HCT116 (cell line): ENCODE measurements around the gene PYGL.

Source experiments
- EZH2 ChIP-seq: fragments of 200-600 bp; sonication (generic); IDR thresholded peaks from 2 replicates; pipeline ENCODE4 v1.6.1; 2017; ENCODE audit warnings: antibody characterized with exemption, mixed run types
- EZH2phosphoT487 ChIP-seq: fragments of 200-600 bp; IDR thresholded peaks from 2 replicates; pipeline ENCODE4 v1.6.1; 2018; ENCODE audit warnings: antibody characterized with exemption, borderline replicate concordance
- POLR2A ChIP-seq: IDR thresholded peaks from 2 replicates; pipeline ENCODE4 v1.7.0; 2011; ENCODE audit warnings: borderline replicate concordance; ENCODE audit not compliant: insufficient read depth, insufficient read length; ENCODE audit errors: extremely low read depth
- RAD21 ChIP-seq: IDR thresholded peaks from 2 replicates; pipeline ENCODE4 v1.6.1; 2012; ENCODE audit warnings: low read depth, mild to moderate bottlenecking
- SIN3A ChIP-seq: IDR thresholded peaks from 2 replicates; pipeline ENCODE4 v1.6.1; 2012; ENCODE audit warnings: low read depth
- TCF7L2 ChIP-seq: IDR thresholded peaks from 2 replicates; pipeline ENCODE4 v1.7.0; 2011; ENCODE audit warnings: borderline replicate concordance, inconsistent platforms; ENCODE audit not compliant: insufficient read depth, insufficient read length; ENCODE audit errors: extremely low read depth
- ZFX ChIP-seq: fragments of 450-650 bp; IDR thresholded peaks from 2 replicates; pipeline ENCODE4 v1.6.1; 2017
- TF ChIP-seq, protein P1 (sequence below), 3 experiments: fragments of 200-600 bp in 1 of 3; sonication (generic) in 1 of 3; IDR thresholded peaks in 2 of 3; conservative IDR thresholded peaks in 1 of 3; 2 replicates each; pipeline ENCODE4 v1.5.1; 2012 to 2017; ENCODE audit warnings: low read depth in 2 of 3, low read length in 2 of 3, antibody characterized with exemption in 1 of 3, borderline replicate concordance in 1 of 3, control low read depth in 1 of 3, mild to moderate bottlenecking in 1 of 3, mixed read lengths in 1 of 3, mixed run types in 1 of 3, moderate library complexity in 1 of 3; ENCODE audit not compliant: insufficient read depth in 1 of 3
- TF ChIP-seq, protein P2 (sequence below): IDR thresholded peaks from 2 replicates; pipeline ENCODE4 v1.6.1; 2012; ENCODE audit warnings: low read depth

DNA sequence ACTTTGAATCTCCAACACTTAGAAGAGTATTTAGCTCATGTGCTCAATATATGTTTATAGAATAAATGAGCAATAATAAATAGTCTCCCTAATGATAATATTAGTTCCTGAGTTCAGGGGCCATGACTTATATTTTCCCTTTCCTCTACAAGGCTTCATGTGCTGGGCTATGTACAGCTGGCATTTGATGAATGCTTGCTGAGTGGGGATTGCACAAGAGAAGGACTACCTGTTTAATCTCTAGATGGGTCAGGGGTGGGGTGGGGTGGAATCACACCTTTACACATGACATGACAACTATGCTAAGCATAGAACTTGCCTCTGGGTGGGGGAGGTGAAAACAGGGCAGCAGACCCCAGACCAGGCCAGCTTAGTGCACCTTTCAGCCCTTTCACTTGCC lies 80.0 kb downstream of the PYGL start:
- TF ChIP-seq, protein P1, sequence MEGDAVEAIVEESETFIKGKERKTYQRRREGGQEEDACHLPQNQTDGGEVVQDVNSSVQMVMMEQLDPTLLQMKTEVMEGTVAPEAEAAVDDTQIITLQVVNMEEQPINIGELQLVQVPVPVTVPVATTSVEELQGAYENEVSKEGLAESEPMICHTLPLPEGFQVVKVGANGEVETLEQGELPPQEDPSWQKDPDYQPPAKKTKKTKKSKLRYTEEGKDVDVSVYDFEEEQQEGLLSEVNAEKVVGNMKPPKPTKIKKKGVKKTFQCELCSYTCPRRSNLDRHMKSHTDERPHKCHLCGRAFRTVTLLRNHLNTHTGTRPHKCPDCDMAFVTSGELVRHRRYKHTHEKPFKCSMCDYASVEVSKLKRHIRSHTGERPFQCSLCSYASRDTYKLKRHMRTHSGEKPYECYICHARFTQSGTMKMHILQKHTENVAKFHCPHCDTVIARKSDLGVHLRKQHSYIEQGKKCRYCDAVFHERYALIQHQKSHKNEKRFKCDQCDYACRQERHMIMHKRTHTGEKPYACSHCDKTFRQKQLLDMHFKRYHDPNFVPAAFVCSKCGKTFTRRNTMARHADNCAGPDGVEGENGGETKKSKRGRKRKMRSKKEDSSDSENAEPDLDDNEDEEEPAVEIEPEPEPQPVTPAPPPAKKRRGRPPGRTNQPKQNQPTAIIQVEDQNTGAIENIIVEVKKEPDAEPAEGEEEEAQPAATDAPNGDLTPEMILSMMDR (IDR thresholded peaks at IDR 0.05 in 2 of 3, conservative IDR thresholded peaks at IDR 0.05 in 1 of 3; ENCODE audit: borderline replicate concordance in 1 of 3, insufficient read depth in 1 of 3, low read depth in 2 of 3, low read length in 2 of 3): no peak
- TF ChIP-seq EZH2 (no peak), TCF7L2 (no peak), POLR2A (no peak), SIN3A (no peak), EZH2phosphoT487 (no peak), RAD21 (no peak), ZFX (no peak)
- TF ChIP-seq, protein P2, sequence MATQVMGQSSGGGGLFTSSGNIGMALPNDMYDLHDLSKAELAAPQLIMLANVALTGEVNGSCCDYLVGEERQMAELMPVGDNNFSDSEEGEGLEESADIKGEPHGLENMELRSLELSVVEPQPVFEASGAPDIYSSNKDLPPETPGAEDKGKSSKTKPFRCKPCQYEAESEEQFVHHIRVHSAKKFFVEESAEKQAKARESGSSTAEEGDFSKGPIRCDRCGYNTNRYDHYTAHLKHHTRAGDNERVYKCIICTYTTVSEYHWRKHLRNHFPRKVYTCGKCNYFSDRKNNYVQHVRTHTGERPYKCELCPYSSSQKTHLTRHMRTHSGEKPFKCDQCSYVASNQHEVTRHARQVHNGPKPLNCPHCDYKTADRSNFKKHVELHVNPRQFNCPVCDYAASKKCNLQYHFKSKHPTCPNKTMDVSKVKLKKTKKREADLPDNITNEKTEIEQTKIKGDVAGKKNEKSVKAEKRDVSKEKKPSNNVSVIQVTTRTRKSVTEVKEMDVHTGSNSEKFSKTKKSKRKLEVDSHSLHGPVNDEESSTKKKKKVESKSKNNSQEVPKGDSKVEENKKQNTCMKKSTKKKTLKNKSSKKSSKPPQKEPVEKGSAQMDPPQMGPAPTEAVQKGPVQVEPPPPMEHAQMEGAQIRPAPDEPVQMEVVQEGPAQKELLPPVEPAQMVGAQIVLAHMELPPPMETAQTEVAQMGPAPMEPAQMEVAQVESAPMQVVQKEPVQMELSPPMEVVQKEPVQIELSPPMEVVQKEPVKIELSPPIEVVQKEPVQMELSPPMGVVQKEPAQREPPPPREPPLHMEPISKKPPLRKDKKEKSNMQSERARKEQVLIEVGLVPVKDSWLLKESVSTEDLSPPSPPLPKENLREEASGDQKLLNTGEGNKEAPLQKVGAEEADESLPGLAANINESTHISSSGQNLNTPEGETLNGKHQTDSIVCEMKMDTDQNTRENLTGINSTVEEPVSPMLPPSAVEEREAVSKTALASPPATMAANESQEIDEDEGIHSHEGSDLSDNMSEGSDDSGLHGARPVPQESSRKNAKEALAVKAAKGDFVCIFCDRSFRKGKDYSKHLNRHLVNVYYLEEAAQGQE: no peak
